ENCODE measurements around the gene PLEKHA7.
"Not testable (repeated sequence)": the region's sequence is repeated elsewhere in the genome, so short reads cannot be mapped to it uniquely, and the experiment has no call there.

The PLEKHA7 gene

GRCh38 chr11:16977136-16977993 is 36.8 kb downstream of the PLEKHA7 start:
- no peak for DNase-seq

DNA sequence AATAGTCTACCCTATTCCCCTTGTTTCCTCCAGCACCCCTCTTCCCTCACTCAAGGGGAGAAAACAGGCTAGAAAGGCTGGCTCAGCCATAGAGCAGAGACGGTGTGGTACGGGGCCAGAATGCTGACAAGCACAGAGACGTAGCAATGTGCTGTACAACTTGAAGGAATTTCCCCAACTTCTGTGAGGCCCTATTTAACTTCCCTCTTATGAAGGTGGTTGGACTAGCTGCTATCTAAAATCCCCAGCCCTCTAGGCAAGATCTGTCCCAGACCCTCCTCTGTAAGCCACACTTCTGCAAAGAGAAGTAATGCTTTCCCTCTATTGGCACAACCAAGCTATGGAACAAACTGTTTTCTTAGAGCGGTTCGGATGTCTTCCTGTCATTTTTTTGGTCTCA is 37.8 kb downstream of the PLEKHA7 start:
- no peak for DNase-seq

DNA sequence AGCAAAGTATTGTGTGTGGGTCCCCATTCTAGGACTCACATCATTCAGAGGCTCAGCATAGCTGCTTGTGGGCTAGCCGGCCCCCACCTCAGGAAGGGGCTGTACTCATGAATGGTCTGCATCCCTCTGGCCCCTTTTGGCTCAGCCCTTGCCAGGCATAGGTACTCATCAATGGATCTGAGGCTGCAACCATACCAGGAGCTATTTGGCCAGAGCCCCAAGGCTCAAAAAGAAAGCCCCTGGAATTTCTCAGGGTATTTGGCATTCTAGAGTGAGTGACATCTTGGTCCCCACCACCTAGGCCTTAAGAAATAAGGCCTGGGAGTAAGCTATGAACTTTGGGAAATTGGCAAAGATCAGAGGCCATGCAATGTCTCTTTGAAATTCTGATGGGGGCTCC is 38.3 kb downstream of the PLEKHA7 start:
- DNase-seq = no peak

DNA sequence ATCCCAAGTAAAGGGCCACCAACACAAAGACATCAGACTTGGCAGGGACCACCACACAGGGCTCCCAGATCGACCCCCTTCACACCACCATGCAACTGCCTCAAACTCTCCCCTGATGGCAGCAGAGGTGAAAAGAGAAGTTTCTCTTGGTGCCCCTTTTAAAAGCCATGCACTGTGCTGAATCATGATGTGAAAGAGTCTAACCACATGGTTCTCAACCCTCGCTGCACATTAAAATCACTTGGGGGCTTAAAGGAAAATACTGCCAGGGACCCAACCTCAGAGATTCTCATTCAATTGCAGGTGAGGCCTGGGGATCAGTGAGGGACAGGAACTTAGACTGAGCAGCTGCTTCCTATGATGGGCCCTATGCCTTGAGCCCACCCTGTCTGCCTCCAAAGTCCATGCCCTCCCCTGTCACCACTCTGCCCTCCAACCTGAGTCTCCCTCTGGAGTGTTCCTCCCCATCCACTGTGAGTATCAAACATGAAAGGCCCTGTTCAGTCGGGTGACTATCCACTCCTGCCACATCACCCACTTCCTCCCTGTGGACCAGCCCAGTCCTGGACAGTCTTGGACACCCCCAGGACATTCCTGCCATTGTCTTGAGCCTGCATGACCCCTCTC is 40.8 kb downstream of the PLEKHA7 start:
- DNase-seq = no peak

GRCh38 chr11:16969010-16969999 is 44.9 kb downstream of the PLEKHA7 start:
- peak in 1 of 3 experiments; percentile 21 for DNase-seq

- DNase-seq = no peak
Observed at GRCh38 chr11:16968196-16968595, 46.0 kb downstream of the PLEKHA7 start.

DNA sequence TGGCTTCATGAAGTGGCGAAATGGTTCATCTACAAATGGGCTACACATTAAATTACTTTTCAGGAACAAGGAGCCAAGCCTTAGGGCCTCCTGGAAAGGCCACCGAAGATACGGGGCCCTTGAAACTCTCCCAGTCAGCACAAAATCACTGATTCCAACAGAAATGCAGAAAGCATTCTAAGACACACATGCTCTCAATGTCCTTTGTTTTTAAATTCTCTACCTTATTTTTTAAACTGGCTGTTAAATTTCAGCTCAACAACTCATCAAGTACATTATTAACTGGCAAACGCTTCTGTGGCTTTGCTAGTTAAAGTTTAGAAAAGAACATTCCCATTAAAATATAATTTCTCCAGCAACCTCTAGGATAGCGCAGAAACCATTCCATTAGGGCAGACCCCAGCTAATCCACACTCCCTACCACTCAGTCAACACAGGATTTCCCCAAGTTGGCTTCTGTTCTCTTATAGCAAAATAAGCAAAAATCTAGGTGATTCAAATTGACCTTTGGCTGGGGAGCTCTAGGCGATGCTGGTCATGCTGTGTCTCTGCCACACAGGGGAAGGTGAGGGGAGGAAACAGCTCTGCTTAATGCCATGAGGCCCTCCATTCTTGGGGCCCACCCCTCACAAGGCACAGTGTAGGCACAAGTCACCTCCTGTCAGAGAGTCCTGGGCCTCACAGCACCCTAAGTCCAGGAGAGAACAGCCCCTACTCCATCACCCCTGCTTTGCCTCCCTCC is 47.1 kb downstream of the PLEKHA7 start:
- no peak for DNase-seq

- DNase-seq = no peak
Observed at GRCh38 chr11:16964501-16964900, 49.7 kb downstream of the PLEKHA7 start.

DNA sequence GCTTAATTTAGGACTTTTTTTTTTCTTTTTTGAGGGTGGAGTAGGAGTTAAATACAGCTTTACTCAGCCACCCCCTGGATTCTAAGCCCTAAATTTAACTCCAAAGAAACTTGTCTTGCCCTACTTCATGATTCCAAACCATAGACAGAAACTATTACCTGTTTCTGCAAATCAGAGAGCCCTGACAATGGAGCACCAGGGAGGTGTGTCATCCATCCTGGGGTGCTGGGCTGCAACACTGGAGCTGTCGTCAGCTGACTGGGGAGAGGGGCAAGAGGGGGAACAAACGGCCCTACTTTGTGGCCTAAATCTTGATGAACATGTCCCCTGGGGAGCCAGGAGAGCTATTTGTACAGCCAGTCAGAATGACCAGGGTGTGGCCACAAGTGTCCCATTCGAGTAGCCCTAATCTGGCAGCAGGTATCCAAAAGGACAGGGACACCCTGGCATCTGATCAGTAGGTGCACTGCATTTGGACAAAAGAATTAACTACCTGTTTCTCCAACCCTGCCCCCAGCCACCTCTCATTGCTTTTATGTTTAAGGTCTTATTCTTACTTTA is 50.8 kb downstream of the PLEKHA7 start:
- DNase-seq = no peak

DNA sequence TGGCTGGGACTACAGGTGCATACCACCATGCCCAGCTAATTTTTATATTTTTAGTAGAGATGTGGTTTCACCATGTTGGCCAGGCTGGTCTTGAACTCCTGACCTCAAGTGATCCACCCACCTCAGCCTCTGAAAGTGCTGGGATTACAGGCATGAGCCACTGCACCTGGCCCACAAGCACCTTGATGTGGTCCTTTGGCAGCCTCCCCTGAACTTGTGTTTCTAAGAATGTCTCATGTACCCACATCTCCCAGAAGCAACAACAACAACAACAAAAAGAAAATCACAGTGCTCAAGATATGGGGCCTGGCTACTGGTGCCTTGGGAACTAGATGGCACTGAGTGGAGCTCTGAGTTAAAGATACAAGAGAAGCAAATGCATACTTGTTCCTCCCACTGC is 51.6 kb downstream of the PLEKHA7 start:
- not testable (repeated sequence) for DNase-seq

GRCh38 chr11:16962146-16962545 is 52.1 kb downstream of the PLEKHA7 start:
- DNase-seq = no peak

DNA sequence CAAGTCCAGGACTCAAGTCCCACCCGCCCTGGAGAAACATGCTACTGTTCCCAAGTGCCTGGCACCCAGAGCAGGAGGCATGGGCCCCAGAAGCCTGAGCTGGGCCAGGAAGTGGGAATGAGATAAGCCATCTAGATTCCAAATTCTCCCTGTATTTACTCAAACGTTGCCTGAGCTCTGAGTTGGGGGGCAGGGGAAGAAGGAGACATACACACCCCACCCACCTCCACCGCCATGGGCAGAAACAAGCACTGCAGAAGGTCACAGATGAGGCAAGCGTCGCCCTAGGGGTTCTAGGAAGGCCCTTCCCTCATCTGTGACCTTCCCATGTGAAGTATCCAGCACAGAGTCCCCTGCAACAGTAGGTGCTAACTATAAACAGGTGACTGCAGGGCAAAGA is 54.0 kb downstream of the PLEKHA7 start:
- DNase-seq = no peak

DNA sequence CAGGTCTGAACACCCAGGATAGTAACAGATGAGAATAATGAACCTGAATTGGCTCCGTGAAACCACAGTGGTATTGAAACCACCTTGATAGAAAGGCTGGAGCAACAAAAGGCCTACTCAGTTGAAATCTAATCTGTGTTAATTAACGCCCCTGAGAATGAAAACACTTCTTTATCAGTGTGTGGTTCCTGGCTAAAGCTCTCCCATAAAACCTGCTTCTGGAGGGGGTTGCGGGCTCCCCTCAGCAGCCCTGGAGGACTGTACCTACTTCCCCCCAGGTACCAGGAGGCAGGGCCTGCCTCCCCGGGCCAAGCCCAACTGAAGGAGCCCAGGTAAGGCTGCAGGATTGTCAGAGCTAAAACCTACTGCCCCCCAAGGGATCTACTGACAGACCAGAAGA is 54.6 kb downstream of the PLEKHA7 start:
- DNase-seq = peak in 2 of 3 experiments; percentile 48 to 80

- peak in 2 of 3 experiments; percentile 50 to 68 for DNase-seq
Observed at GRCh38 chr11:16958833-16959232, 55.4 kb downstream of the PLEKHA7 start.

DNA sequence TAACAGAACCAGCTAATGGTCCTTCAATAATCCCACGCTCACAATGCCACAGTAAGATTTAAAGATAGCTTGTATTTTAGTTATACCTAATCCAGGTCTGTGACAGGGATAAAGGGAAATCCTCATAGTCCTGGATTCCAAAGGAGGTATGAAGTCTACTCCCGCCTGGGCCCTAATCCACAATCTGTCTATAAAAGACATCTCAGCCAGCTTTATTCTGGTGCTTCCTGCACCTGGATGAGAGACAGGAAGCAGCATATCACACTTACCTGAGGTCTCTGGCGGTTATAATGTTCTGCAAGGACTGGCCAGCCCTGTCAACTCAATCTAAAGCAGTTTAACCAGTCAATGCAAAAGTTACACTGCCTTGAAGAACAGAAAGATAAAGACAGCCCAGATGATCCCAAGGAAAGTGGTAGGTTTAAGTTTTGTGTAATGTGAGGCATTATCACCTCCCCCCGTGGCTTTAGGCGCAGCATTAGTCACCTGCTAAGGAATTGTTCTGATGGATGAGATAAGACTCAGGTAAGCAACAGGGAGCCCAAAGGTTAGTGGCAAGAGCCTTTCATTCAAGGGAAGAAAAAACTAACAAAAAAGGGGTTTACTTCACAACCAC is 57.6 kb downstream of the PLEKHA7 start:
- DNase-seq = no peak

GRCh38 chr11:16953663-16954062 is 60.6 kb downstream of the PLEKHA7 start:
- no peak for DNase-seq

DNA sequence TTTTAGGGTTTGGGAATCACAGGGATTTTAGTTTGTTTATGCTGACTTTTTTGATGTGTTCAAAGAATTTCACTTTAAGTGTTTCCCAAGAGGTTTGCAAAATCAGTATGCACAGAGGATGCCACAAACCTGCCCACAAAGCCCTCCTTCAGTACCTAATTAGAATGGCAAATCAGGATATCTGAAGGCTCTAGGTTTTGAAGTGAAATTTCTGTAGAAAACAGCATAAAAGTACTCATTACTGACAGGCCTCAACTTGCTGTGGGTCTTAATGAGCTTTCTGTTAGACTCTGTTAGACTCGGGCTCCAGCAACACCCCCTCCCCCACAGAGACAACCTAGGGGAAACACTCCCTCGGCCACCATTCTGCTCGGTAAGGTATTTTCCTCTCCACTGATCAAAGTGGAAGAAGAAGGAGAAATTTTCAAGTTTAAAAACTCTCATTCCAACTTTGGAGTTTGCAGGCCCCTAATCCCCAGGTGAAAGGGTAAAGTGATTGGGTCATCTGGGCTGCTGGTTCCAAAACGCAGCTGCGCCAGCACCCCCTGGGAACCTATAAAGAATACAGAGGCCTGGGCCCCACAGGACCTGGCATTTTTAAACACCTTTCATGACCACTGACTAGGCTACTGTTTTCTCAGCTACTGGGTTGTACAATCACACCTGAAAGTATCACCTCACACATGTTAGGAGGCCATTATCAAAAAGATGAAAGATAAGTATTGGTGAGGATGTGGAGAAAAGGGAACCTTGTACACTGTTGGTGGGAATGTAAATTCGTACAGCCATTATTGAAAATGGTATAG is 67.5 kb downstream of the PLEKHA7 start:
- DNase-seq = peak in 1 of 3 experiments; percentile 30

DNA sequence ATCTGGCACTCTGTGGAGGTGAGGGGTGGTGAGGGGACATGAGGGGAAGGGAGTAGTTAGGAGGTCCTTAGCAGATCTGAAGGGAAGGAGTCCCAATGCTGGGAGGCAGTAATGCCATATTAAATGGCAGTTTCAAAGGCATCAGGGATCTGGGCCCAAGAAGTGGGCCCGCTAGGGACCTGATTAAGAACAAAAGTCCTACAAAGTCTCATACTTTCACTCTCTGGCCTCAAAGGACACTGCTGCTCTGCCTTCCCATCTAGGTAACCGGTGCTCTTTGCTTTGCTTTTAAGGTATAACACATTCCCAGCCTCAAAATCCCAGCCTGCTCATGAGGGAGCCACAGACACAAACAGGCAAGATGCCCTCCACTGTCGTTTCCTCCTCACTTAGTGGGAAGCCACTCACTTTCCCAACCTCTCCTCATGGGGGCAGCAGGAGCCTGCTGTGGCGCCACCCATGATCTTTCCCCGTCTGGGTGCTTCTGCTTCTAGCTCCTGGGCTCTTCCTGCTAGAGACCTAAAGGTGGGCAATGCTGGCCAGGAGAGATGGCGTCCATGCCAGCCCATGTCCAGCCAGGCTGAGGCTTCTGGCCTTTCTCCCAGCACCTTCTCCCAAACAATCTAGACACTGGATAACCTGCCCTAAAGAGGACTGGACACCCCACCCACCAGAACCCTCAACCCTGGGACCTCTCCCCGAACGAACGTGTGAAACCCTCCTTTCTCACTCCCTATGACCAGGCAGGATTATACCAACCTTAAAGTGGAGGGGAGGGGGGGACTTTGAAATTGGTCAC is 68.3 kb downstream of the PLEKHA7 start:
- DNase-seq = peak; percentile 38 to 74 (median 49)

DNA sequence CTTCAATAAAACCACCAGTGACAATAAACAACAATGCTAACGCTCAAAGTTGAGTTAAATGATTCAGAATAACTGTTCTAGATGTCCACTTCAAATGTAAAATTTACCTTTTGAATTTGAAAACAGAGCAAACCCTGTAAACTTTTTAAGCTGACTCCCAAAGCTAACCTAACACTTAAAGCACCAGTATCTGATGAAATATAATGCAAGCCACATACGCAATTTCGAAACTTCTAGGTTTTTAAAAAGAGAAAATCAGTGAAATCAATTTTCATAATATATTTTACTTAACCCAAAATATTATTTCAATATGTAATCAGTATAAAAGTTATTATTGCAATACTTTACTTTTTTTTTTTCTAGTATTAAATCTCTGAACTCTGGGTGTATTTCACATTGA is 71.3 kb downstream of the PLEKHA7 start:
- DNase-seq = no peak

DNA sequence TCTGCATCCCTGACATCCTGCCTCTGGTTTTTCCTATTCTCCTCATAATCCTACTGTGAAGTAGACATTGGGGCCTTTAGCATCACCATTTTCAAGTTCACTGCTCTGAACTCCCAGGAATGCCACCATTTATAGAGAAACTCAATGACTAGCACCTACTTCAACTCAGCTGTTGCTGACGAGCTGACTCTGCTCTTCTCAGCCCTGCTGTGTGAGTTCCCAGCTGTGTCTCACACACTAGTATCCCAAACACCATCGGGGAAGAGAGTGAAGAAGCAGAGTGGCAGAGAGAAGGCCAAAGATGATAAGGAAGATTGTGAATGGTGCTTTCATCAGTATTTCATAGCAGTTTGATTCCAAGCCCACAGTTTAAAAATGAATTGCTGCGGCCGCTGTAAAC is 71.9 kb downstream of the PLEKHA7 start:
- no peak for DNase-seq
